K562 (cell line): ENCODE results near the gene FOSL1. TPM values are rescaled to one million over a fixed set of nuclear protein-coding genes. Genes with fewer than 3 reads are reported as not detected.

Experiments
- BCLAF1 ChIP-seq, 2 experiments: fragments of 450-650 bp in 1 of 2; IDR thresholded peaks; 2 replicates each; pipeline ENCODE4 v1.6.1; 2011 to 2017; ENCODE audit warnings: low read depth in 2 of 2, antibody characterized with exemption in 1 of 2, borderline replicate concordance in 1 of 2, low read length in 1 of 2, mild to moderate bottlenecking in 1 of 2, mixed read lengths in 1 of 2; ENCODE audit not compliant: control insufficient read depth in 1 of 2
- CCNT2 ChIP-seq: IDR thresholded peaks from 2 replicates; pipeline ENCODE4 v1.6.1; 2011; ENCODE audit warnings: borderline replicate concordance, low read depth, mild to moderate bottlenecking, moderate library complexity, mixed read lengths, low read length; ENCODE audit not compliant: insufficient read length; ENCODE audit errors: extremely low read depth
- FOXA1 ChIP-seq: fragments of 450-650 bp; IDR thresholded peaks from 2 replicates; pipeline ENCODE4 v1.6.1; 2016; ENCODE audit warnings: mild to moderate bottlenecking, borderline replicate concordance
- FOXJ3 ChIP-seq: sonication (generic); formaldehyde crosslinking; IDR thresholded peaks from 2 replicates; pipeline ENCODE4 v1.4.0; 2020; ENCODE audit warnings: mild to moderate bottlenecking, missing genetic modification reagents
- FOXK1 ChIP-seq: sonication (generic); formaldehyde crosslinking; IDR thresholded peaks from 2 replicates; pipeline ENCODE4 v1.8.0; 2022; ENCODE audit warnings: missing genetic modification reagents, mild to moderate bottlenecking, borderline replicate concordance
- NBN ChIP-seq: fragments of 450-650 bp; IDR thresholded peaks from 2 replicates; pipeline ENCODE4 v1.6.1; 2016; ENCODE audit warnings: low read depth, mild to moderate bottlenecking
- RBFOX2 ChIP-seq: fragments of 200-400 bp; formaldehyde crosslinking; IDR thresholded peaks from 2 replicates; pipeline ENCODE4 v1.6.1; 2017; ENCODE audit warnings: low read depth, mild to moderate bottlenecking, low read length, moderate library complexity
- ZEB2 ChIP-seq: fragments of 450-650 bp; IDR thresholded peaks from 2 replicates; pipeline ENCODE4 v1.6.1; 2016
- ZNF696 ChIP-seq: fragments of 250-450 bp; sonication (Bioruptor Pico); conservative IDR thresholded peaks from 2 replicates; pipeline ENCODE4 v1.4.0; 2020; ENCODE audit warnings: mild to moderate bottlenecking, moderate library complexity
- polyA plus RNA-seq, 8 experiments: library from polyadenylated mRNA; depleted of rRNA in 4 of 8; stranded (reverse) in 5 of 8; unstranded in 3 of 8; fragments of >200 nt; fragmentation: Nextera tagmentation in 2 of 8; fragmentation: Illumina TruSeq in 1 of 8; extraction: Ambion mirVana in 2 of 8; extraction: Trizol in 1 of 8; gene quantifications; 2 replicates each; pipeline versions ENCODE4 v1.2.1 to v1.2.3, GENCODE V29; 2011 to 2014; ENCODE audit warnings: inconsistent platforms in 1 of 8, missing spikeins in 1 of 8
- total RNA-seq, 7 experiments: library from RNA; depleted of rRNA in 6 of 7; stranded (reverse); fragments of >200 nt in 6 of 7; fragmentation: Illumina TruSeq in 2 of 7; extraction: Trizol in 2 of 7; gene quantifications; 2 replicates each; pipeline versions ENCODE4 v1.2.1 to v1.2.3, GENCODE V29; 2011 to 2021; ENCODE audit warnings: low replicate concordance in 1 of 7
- TF ChIP-seq, protein P1 (sequence below): fragments of 150-350 bp; IDR thresholded peaks from 2 replicates; pipeline ENCODE4 v1.6.1; 2014; ENCODE audit warnings: low read depth, mild to moderate bottlenecking, low read length, borderline replicate concordance
- TF ChIP-seq, protein P2 (sequence below): sonication (generic); formaldehyde crosslinking; IDR thresholded peaks from 2 replicates; pipeline ENCODE4 v1.8.0; 2023; ENCODE audit warnings: missing genetic modification reagents, mild to moderate bottlenecking, borderline replicate concordance
- TF ChIP-seq, protein P3 (sequence below): sonication (generic); formaldehyde crosslinking; IDR thresholded peaks from 2 replicates; pipeline ENCODE4 v1.8.1; 2022; ENCODE audit warnings: missing genetic modification reagents

FOSL1 gene
- total and polyA plus RNA-seq, 9 of the 15 experiments (the other 6 are each of a cell fraction or from before 2014, with no cell fraction given), result 3.5 to 39.6 (median 10.0) TPM

DNA sequence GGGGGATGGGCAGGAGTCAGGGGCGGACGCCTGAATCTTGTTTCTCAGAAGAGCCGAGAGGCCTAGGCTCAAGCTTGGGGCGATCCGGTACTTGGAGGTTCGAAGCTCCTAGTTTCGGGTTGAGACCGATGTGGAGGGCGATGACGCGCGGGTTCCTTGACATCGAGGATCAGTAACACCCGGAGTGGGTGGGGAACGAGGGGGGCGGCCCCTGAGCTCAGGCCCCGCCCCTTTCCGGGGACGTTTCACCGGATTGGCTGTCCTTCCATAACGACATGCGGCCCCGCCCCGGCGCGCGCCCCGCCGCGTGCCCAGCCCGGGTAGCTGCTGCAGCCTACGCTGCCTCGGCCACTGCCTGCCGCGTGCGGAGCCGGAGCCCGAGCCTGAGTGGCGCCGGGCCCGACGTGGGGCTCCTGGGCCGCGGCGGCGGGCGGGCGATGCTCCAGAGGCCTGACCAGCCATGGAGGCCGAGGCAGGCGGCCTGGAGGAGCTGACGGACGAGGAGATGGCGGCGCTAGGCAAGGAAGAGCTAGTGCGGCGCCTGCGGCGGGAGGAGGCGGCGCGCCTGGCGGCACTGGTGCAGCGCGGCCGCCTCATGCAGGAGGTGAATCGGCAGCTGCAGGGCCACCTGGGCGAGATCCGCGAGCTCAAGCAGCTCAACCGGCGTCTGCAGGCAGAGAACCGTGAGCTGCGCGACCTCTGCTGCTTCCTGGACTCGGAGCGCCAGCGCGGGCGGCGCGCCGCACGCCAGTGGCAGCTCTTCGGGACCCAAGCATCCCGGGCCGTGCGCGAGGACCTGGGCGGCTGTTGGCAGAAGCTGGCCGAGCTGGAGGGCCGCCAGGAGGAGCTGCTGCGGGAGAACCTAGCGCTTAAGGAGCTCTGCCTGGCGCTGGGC, 9.6 kb downstream of the FOSL1 start, which contains the start of gene CCDC85B (continued):
- TF ChIP-seq, protein P1, sequence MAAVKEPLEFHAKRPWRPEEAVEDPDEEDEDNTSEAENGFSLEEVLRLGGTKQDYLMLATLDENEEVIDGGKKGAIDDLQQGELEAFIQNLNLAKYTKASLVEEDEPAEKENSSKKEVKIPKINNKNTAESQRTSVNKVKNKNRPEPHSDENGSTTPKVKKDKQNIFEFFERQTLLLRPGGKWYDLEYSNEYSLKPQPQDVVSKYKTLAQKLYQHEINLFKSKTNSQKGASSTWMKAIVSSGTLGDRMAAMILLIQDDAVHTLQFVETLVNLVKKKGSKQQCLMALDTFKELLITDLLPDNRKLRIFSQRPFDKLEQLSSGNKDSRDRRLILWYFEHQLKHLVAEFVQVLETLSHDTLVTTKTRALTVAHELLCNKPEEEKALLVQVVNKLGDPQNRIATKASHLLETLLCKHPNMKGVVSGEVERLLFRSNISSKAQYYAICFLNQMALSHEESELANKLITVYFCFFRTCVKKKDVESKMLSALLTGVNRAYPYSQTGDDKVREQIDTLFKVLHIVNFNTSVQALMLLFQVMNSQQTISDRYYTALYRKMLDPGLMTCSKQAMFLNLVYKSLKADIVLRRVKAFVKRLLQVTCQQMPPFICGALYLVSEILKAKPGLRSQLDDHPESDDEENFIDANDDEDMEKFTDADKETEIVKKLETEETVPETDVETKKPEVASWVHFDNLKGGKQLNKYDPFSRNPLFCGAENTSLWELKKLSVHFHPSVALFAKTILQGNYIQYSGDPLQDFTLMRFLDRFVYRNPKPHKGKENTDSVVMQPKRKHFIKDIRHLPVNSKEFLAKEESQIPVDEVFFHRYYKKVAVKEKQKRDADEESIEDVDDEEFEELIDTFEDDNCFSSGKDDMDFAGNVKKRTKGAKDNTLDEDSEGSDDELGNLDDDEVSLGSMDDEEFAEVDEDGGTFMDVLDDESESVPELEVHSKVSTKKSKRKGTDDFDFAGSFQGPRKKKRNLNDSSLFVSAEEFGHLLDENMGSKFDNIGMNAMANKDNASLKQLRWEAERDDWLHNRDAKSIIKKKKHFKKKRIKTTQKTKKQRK, result no peak
- TF ChIP-seq FOXJ3 (CRISPR knock-in tag) (no peak), ZNF696 (CRISPR knock-in tag) (no peak), FOXA1 (no peak), ZEB2 (no peak), FOXK1 (CRISPR knock-in tag) (no peak), NBN (no peak), CCNT2 (peak; percentile 85), BCLAF1 (IDR thresholded peaks at IDR 0.05; ENCODE audit: borderline replicate concordance in 1 of 2, control insufficient read depth in 1 of 2, low read depth in 2 of 2, low read length in 1 of 2) (no peak), RBFOX2 (peak; percentile 91)
- TF ChIP-seq, protein P2, sequence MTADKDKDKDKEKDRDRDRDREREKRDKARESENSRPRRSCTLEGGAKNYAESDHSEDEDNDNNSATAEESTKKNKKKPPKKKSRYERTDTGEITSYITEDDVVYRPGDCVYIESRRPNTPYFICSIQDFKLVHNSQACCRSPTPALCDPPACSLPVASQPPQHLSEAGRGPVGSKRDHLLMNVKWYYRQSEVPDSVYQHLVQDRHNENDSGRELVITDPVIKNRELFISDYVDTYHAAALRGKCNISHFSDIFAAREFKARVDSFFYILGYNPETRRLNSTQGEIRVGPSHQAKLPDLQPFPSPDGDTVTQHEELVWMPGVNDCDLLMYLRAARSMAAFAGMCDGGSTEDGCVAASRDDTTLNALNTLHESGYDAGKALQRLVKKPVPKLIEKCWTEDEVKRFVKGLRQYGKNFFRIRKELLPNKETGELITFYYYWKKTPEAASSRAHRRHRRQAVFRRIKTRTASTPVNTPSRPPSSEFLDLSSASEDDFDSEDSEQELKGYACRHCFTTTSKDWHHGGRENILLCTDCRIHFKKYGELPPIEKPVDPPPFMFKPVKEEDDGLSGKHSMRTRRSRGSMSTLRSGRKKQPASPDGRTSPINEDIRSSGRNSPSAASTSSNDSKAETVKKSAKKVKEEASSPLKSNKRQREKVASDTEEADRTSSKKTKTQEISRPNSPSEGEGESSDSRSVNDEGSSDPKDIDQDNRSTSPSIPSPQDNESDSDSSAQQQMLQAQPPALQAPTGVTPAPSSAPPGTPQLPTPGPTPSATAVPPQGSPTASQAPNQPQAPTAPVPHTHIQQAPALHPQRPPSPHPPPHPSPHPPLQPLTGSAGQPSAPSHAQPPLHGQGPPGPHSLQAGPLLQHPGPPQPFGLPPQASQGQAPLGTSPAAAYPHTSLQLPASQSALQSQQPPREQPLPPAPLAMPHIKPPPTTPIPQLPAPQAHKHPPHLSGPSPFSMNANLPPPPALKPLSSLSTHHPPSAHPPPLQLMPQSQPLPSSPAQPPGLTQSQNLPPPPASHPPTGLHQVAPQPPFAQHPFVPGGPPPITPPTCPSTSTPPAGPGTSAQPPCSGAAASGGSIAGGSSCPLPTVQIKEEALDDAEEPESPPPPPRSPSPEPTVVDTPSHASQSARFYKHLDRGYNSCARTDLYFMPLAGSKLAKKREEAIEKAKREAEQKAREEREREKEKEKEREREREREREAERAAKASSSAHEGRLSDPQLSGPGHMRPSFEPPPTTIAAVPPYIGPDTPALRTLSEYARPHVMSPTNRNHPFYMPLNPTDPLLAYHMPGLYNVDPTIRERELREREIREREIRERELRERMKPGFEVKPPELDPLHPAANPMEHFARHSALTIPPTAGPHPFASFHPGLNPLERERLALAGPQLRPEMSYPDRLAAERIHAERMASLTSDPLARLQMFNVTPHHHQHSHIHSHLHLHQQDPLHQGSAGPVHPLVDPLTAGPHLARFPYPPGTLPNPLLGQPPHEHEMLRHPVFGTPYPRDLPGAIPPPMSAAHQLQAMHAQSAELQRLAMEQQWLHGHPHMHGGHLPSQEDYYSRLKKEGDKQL, result no peak
- TF ChIP-seq, protein P3, sequence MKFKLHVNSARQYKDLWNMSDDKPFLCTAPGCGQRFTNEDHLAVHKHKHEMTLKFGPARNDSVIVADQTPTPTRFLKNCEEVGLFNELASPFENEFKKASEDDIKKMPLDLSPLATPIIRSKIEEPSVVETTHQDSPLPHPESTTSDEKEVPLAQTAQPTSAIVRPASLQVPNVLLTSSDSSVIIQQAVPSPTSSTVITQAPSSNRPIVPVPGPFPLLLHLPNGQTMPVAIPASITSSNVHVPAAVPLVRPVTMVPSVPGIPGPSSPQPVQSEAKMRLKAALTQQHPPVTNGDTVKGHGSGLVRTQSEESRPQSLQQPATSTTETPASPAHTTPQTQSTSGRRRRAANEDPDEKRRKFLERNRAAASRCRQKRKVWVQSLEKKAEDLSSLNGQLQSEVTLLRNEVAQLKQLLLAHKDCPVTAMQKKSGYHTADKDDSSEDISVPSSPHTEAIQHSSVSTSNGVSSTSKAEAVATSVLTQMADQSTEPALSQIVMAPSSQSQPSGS (CRISPR knock-in tag), result peak; percentile 49; the same call in 1 of the 2 replicates
